Sigmoid colon (tissue), 7 donors: ENCODE data around the gene IRF4. TPM values are rescaled to one million over a fixed set of nuclear protein-coding genes. Genes with fewer than 3 reads are reported as not detected.

Source experiments
- DNase-seq: peaks from one replicate; pipeline ENCODE4 v3.0.0-alpha.2; 2019
- H3K27ac ChIP-seq, 4 donors: fragments of 200-600 bp; sonication (generic); one replicate each; pipeline ENCODE4 v1.5.1; 2016 to 2019; ENCODE audit warnings: mild to moderate bottlenecking in 1 of 4
- H3K27me3 ChIP-seq, 3 donors: fragments of 200-600 bp; sonication (generic); one replicate each; pipeline ENCODE4 v1.5.1; 2019; ENCODE audit warnings: mild to moderate bottlenecking in 1 of 3
- H3K36me3 ChIP-seq, 4 donors: fragments of 200-600 bp; sonication (generic); one replicate each; pipeline ENCODE4 v1.5.1; 2016 to 2019
- H3K4me1 ChIP-seq, 4 donors: fragments of 200-600 bp; sonication (generic); one replicate each; pipeline ENCODE4 v1.5.1; 2017 to 2019
- H3K4me3 ChIP-seq, 4 donors: fragments of 200-600 bp; sonication (generic); one replicate each; pipeline ENCODE4 v1.5.1; 2017 to 2019; ENCODE audit warnings: mild to moderate bottlenecking in 2 of 4, moderate library complexity in 1 of 4
- H3K9me3 ChIP-seq, 4 donors: fragments of 200-600 bp in 3 of 4; sonication (generic) in 3 of 4; one replicate each; pipeline versions ENCODE4 v1.5.1 to v1.6.1; 2013 to 2019
- CTCF ChIP-seq, 4 experiments: fragments of 450-650 bp in 3 of 4; fragments of 200-600 bp in 1 of 4; IDR thresholded peaks; one replicate each; pipeline ENCODE4 v1.5.1; 2016 to 2019; ENCODE audit warnings: antibody characterized with exemption in 4 of 4, mild to moderate bottlenecking in 3 of 4, moderate library complexity in 2 of 4
- EP300 ChIP-seq, 4 donors: sonication (generic); formaldehyde crosslinking; IDR thresholded peaks; one replicate each; pipeline ENCODE4 v1.6.1; 2017; ENCODE audit warnings: antibody characterized with exemption in 4 of 4
- POLR2A ChIP-seq, 2 donors: fragments of 450-650 bp; IDR thresholded peaks; one replicate each; pipeline ENCODE4 v1.6.1; 2016; ENCODE audit warnings: antibody characterized with exemption in 2 of 2, mild to moderate bottlenecking in 2 of 2, moderate library complexity in 2 of 2
- POLR2AphosphoS5 ChIP-seq, 4 donors: sonication (generic); formaldehyde crosslinking; IDR thresholded peaks; one replicate each; pipeline ENCODE4 v1.6.1; 2017; ENCODE audit warnings: antibody characterized with exemption in 4 of 4
- WGBS, 2 donors: extraction: QIAGEN DNeasy Blood & Tissue Kit; methylation state at CpG; one replicate each; pipeline ENCODE4 v1.1.7; 2013; 5-methylcytosine and 5-hydroxymethylcytosine counted together
- intact Hi-C: fragments of 100-400 bp; cut with DNase I; formaldehyde crosslinking; loops from one replicate; pipeline ENCODE4 v1.15.1; 2023
- polyA plus RNA-seq, 3 donors: library from polyadenylated mRNA; stranded (reverse); fragments of 200-250 nt; gene quantifications; one replicate each; pipeline ENCODE4 v1.2.3, GENCODE V29; 2013
- total RNA-seq, 4 donors: library from RNA; depleted of rRNA; stranded (reverse); fragments of >200 nt; gene quantifications; one replicate each; pipeline ENCODE4 v1.1.0, GENCODE V29; 2016
- donor health status: healthy with polysubstance abuse.
- donor health status: Bipolar disorder and iron deficiency.
- donor health status: healthy.

Gene IRF4
- total and polyA plus RNA-seq, 7 donors, result 0.28 to 9.3 (median 0.46) TPM

- Histone ChIP-seq H3K9me3 (no peaks in the 10 kb centered on the region), H3K27ac (no peak overlapping the region), H3K27me3 (no peaks in the 10 kb centered on the region), H3K36me3 (peaks cover 10 to 14% (median 12%) of the 10 kb centered on the region in 4 donors), H3K4me3 (no peak overlapping the region), H3K4me1 (peaks cover 0 to 9% (median 3%) of the 10 kb centered on the region in 4 donors)
- WGBS, 2 donors, result 92% methylated on average over 20 of the region's 20 CpGs
- no peak for TF ChIP-seq POLR2AphosphoS5 (IDR thresholded peaks at IDR 0.05)
- TF ChIP-seq CTCF (IDR thresholded peaks at IDR 0.05), result no peak
- intact Hi-C loops, result no loop called here
- no peak for DNase-seq
These were observed 47.4 kb upstream of the IRF4 start for GRCh38 chr6:343960-344815.

- 82 to 85% methylated on average over 8 of the region's 8 CpGs for WGBS, 2 donors
- Histone ChIP-seq H3K4me3 (no peak overlapping the region), H3K27me3 (no peaks in the 10 kb centered on the region), H3K9me3 (no peaks in the 10 kb centered on the region), H3K4me1 (peaks cover 0 to 9% (median 3%) of the 10 kb centered on the region in 4 donors), H3K27ac (no peak overlapping the region), H3K36me3 (peaks cover 13 to 20% (median 16%) of the 10 kb centered on the region in 4 donors)
- intact Hi-C loops, result no loop called here
- no peak for DNase-seq
- TF ChIP-seq POLR2AphosphoS5 (IDR thresholded peaks at IDR 0.05) (no peak), EP300 (IDR thresholded peaks at IDR 0.05) (no peak), CTCF (IDR thresholded peaks at IDR 0.05) (no peak), POLR2A (IDR thresholded peaks at IDR 0.05) (no peak)
These were observed 46.7 kb upstream of the IRF4 start for GRCh38 chr6:344816-345340.

GRCh38 chr6:345747-346385 is 45.7 kb upstream of the IRF4 start:
- no peak overlapping the region for H3K4me3 ChIP-seq
- no peaks in the 10 kb centered on the region for H3K9me3 ChIP-seq
- intact Hi-C loops, result no loop called here
- H3K27me3 ChIP-seq, result no peaks in the 10 kb centered on the region
- no peak overlapping the region for H3K27ac ChIP-seq
- H3K4me1 ChIP-seq, result peaks cover 0 to 9% (median 3%) of the 10 kb centered on the region in 4 donors
- H3K36me3 ChIP-seq, result peaks cover 13 to 27% (median 16%) of the 10 kb centered on the region in 4 donors
- TF ChIP-seq EP300 (IDR thresholded peaks at IDR 0.05) (no peak), POLR2AphosphoS5 (IDR thresholded peaks at IDR 0.05) (no peak), POLR2A (IDR thresholded peaks at IDR 0.05) (no peak), CTCF (IDR thresholded peaks at IDR 0.05) (no peak)
- 91% methylated on average over 17 of the region's 17 CpGs for WGBS, 2 donors
- DNase-seq, result no peak

- peak; percentile 69 for DNase-seq
- Histone ChIP-seq H3K4me1 (peaks cover 0 to 9% (median 3%) of the 10 kb centered on the region in 4 donors), H3K36me3 (peaks cover 13 to 32% (median 16%) of the 10 kb centered on the region in 4 donors), H3K9me3 (no peaks in the 10 kb centered on the region), H3K27me3 (no peaks in the 10 kb centered on the region), H3K4me3 (no peak overlapping the region), H3K27ac (no peak overlapping the region)
- TF ChIP-seq EP300 (IDR thresholded peaks at IDR 0.05) (no peak), POLR2A (IDR thresholded peaks at IDR 0.05) (no peak), CTCF (IDR thresholded peaks at IDR 0.05) (no peak), POLR2AphosphoS5 (IDR thresholded peaks at IDR 0.05) (no peak)
- 81 to 83% methylated on average over 10 of the region's 10 CpGs for WGBS, 2 donors
- intact Hi-C loops, result no loop called here
These were observed 45.0 kb upstream of the IRF4 start for GRCh38 chr6:346386-347030.
